K562 (cell line): ENCODE data around the gene DYRK4. TPM values are rescaled to one million over a fixed set of nuclear protein-coding genes. Genes with fewer than 3 reads are reported as not detected.

Source experiments
- ATF1 ChIP-seq, 2 experiments: fragments of 450-650 bp in 1 of 2; IDR thresholded peaks; 2 replicates each; pipeline ENCODE4 v1.6.1; 2016; ENCODE audit warnings: missing compliant biosample characterization in 1 of 2, missing genetic modification characterization in 1 of 2
- CBX8 ChIP-seq: fragments of 200-600 bp; sonication (generic); IDR thresholded peaks from 2 replicates; pipeline ENCODE4 v1.6.1; 2012; ENCODE audit warnings: borderline replicate concordance, mixed run types, low read depth, mild to moderate bottlenecking, moderate library complexity, mixed read lengths, low read length, control low read depth, inconsistent platforms; ENCODE audit not compliant: poor library complexity, severe bottlenecking; ENCODE audit errors: extremely low read depth
- CREM ChIP-seq: IDR thresholded peaks from 2 replicates; pipeline ENCODE4 v1.6.1; 2014; ENCODE audit warnings: antibody characterized with exemption, low read depth
- CXXC5 ChIP-seq: fragments of 250-450 bp; sonication (Bioruptor Pico); IDR thresholded peaks from 2 replicates; pipeline ENCODE4 v1.8.0; 2022; ENCODE audit warnings: inconsistent platforms, mild to moderate bottlenecking, moderate library complexity
- GATA2 ChIP-seq: sonication (generic); formaldehyde crosslinking; IDR thresholded peaks from 2 replicates; pipeline ENCODE4 v1.4.0; 2020; ENCODE audit warnings: mild to moderate bottlenecking, missing genetic modification reagents
- IFI16 ChIP-seq: fragments of 250-450 bp; sonication (Bioruptor Pico); IDR thresholded peaks from 2 replicates; pipeline ENCODE4 v2.1.2; 2022; ENCODE audit warnings: mild to moderate bottlenecking, inconsistent platforms
- MEIS2 ChIP-seq: fragments of 450-650 bp; IDR thresholded peaks from 2 replicates; pipeline ENCODE4 v1.6.1; 2014; ENCODE audit warnings: mild to moderate bottlenecking; ENCODE audit not compliant: partially characterized antibody
- NFE2 ChIP-seq: IDR thresholded peaks from 2 replicates; pipeline ENCODE4 v1.6.1; 2014; ENCODE audit warnings: antibody characterized with exemption, low read depth
- NFRKB ChIP-seq: fragments of 450-650 bp; IDR thresholded peaks from 2 replicates; pipeline ENCODE4 v1.6.1; 2016; ENCODE audit warnings: low read depth
- RAD51 ChIP-seq: fragments of 450-650 bp; IDR thresholded peaks from 2 replicates; pipeline ENCODE4 v1.7.1; 2016; ENCODE audit warnings: low read depth, mild to moderate bottlenecking, borderline replicate concordance
- SIN3A ChIP-seq, 2 experiments: fragments of 150-350 bp in 1 of 2; IDR thresholded peaks; 2 replicates each; pipeline ENCODE4 v1.6.1; 2011 to 2016; ENCODE audit warnings: borderline replicate concordance in 2 of 2, low read depth in 2 of 2, low read length in 2 of 2, mild to moderate bottlenecking in 2 of 2, moderate library complexity in 2 of 2; ENCODE audit not compliant: control insufficient read depth in 1 of 2
- TAF7 ChIP-seq: fragments of 450-650 bp; IDR thresholded peaks from 2 replicates; pipeline ENCODE4 v1.6.1; 2016; ENCODE audit warnings: missing genetic modification characterization, missing compliant biosample characterization
- TARDBP ChIP-seq: fragments of 450-650 bp; IDR thresholded peaks from 2 replicates; pipeline ENCODE4 v1.6.1; 2016
- TBP ChIP-seq: optimal IDR thresholded peaks from 2 replicates; pipeline ENCODE3; 2011; ENCODE audit warnings: low read depth, low read length, improper control_type of control experiment
- ZNF165 ChIP-seq: fragments of 250-450 bp; sonication (Bioruptor Pico); IDR thresholded peaks from 2 replicates; pipeline ENCODE4 v1.4.0; 2020; ENCODE audit warnings: borderline replicate concordance
- ZNF311 ChIP-seq: fragments of 250-450 bp; sonication (Bioruptor Pico); IDR thresholded peaks from 2 replicates; pipeline ENCODE4 v1.4.0; 2020; ENCODE audit warnings: mild to moderate bottlenecking, moderate library complexity
- ZZZ3 ChIP-seq: fragments of 450-650 bp; IDR thresholded peaks from 2 replicates; pipeline ENCODE4 v1.6.1; 2016; ENCODE audit warnings: antibody characterized with exemption, mild to moderate bottlenecking, moderate library complexity
- polyA plus RNA-seq, 8 experiments: library from polyadenylated mRNA; depleted of rRNA in 4 of 8; stranded (reverse) in 5 of 8; unstranded in 3 of 8; fragments of >200 nt; fragmentation: Nextera tagmentation in 2 of 8; fragmentation: Illumina TruSeq in 1 of 8; extraction: Ambion mirVana in 2 of 8; extraction: Trizol in 1 of 8; gene quantifications; 2 replicates each; pipeline versions ENCODE4 v1.2.1 to v1.2.3, GENCODE V29; 2011 to 2014; ENCODE audit warnings: inconsistent platforms in 1 of 8, missing spikeins in 1 of 8
- total RNA-seq, 7 experiments: library from RNA; depleted of rRNA in 6 of 7; stranded (reverse); fragments of >200 nt in 6 of 7; fragmentation: Illumina TruSeq in 2 of 7; extraction: Trizol in 2 of 7; gene quantifications; 2 replicates each; pipeline versions ENCODE4 v1.2.1 to v1.2.3, GENCODE V29; 2011 to 2021; ENCODE audit warnings: low replicate concordance in 1 of 7
- TF ChIP-seq, protein P1 (sequence below): fragments of 250-450 bp; sonication (Bioruptor Pico); IDR thresholded peaks from 2 replicates; pipeline ENCODE4 v1.5.0; 2022; ENCODE audit warnings: mild to moderate bottlenecking
- TF ChIP-seq, protein P2 (sequence below): fragments of 250-450 bp; sonication (Bioruptor Pico); IDR thresholded peaks from 2 replicates; pipeline ENCODE4 v1.8.0; 2022; ENCODE audit warnings: moderate library complexity, mild to moderate bottlenecking, inconsistent platforms

DYRK4 gene
- total and polyA plus RNA-seq, 9 of the 15 experiments (the other 6 are each of a cell fraction or from before 2014, with no cell fraction given), result 13.4 to 37.4 (median 22.2) TPM

DNA sequence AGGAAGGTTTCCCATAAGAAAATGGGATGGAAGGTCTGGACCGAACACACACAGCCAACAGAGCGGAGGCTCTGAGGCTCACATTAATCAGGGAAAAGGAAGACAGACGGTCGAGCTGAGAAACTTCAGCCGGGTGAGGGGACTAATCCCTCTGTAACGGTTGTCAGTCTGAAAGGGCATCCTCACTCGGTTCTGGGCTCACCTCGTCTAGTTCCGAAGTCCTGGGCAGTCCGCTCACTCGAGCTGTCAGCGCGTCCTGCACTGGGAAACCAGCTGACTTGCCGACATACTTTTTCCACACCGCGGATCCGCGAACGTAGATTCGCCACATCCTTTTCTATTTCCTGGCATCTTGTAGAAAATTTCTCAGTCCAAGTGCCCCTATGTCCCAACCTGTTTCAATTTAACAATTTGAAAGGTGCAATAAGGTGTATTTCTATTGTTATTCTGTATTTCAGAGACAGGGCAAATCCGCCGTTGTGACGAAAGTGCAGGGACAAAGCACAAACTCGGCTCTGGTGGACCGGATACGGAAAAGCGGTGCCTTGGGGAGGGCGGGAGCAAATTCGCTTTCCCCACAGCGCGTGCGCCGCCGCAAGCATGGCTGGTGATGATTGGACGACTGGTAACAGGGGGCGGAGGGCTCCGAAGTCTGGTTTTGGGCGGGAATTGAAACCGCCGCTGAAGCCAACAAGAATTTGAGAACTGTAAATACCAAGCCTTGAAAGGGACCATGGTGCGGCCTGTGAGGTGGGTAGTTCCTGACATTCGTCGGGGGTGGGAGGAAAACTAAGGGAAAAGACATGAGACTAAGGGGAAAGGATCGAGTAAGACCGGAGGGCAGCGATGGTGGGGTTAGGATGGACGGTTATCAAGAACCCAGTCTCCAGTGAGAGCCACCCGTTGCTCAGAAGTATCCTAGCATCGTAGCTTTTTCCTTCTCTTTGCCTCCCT lies 23.5 kb upstream of the DYRK4 start, which contains the start of gene RAD51AP1 (continued):
- TF ChIP-seq NFE2 (no peak), ZNF311 (CRISPR knock-in tag) (no peak), CREM (peak; percentile 40), SIN3A (IDR thresholded peaks at IDR 0.05; ENCODE audit: borderline replicate concordance in 2 of 2, control insufficient read depth in 1 of 2, low read depth in 2 of 2, low read length in 2 of 2) (peak; percentile 98 to 99), TBP (peak; percentile 49), MEIS2 (peak; percentile 45), ZZZ3 (peak; percentile 89), ATF1 (CRISPR knock-in tag; IDR thresholded peaks at IDR 0.05) (no peak), ATF1 (tag; IDR thresholded peaks at IDR 0.05) (peak; percentile 88), TAF7 (tag) (peak; percentile 62), NFRKB (peak; percentile 70; the same call in 1 of the 2 replicates), RAD51 (peak; percentile 24; the same call in 1 of the 2 replicates), TARDBP (no peak), IFI16 (CRISPR knock-in tag) (no peak), CXXC5 (peak; percentile 93), CBX8 (no peak), GATA2 (CRISPR knock-in tag) (no peak), ZNF165 (CRISPR knock-in tag) (no peak)
- TF ChIP-seq, protein P1, sequence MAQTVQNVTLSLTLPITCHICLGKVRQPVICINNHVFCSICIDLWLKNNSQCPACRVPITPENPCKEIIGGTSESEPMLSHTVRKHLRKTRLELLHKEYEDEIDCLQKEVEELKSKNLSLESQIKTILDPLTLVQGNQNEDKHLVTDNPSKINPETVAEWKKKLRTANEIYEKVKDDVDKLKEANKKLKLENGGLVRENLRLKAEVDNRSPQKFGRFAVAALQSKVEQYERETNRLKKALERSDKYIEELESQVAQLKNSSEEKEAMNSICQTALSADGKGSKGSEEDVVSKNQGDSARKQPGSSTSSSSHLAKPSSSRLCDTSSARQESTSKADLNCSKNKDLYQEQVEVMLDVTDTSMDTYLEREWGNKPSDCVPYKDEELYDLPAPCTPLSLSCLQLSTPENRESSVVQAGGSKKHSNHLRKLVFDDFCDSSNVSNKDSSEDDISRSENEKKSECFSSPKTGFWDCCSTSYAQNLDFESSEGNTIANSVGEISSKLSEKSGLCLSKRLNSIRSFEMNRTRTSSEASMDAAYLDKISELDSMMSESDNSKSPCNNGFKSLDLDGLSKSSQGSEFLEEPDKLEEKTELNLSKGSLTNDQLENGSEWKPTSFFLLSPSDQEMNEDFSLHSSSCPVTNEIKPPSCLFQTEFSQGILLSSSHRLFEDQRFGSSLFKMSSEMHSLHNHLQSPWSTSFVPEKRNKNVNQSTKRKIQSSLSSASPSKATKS (CRISPR knock-in tag), result no peak
- TF ChIP-seq, protein P2, sequence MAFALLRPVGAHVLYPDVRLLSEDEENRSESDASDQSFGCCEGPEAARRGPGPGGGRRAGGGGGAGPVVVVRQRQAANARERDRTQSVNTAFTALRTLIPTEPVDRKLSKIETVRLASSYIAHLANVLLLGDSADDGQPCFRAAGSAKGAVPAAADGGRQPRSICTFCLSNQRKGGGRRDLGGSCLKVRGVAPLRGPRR (CRISPR knock-in tag), result no peak
- TF ChIP-seq, all 486 proteins: peak for 96
